ENCODE measurements around the gene ADNP2. TPM values are rescaled to one million over a fixed set of nuclear protein-coding genes. Genes with fewer than 3 reads are reported as not detected.

The ADNP2 gene
- total RNA-seq, 1 experiment from 2014 or later = 14.3 TPM

DNA sequence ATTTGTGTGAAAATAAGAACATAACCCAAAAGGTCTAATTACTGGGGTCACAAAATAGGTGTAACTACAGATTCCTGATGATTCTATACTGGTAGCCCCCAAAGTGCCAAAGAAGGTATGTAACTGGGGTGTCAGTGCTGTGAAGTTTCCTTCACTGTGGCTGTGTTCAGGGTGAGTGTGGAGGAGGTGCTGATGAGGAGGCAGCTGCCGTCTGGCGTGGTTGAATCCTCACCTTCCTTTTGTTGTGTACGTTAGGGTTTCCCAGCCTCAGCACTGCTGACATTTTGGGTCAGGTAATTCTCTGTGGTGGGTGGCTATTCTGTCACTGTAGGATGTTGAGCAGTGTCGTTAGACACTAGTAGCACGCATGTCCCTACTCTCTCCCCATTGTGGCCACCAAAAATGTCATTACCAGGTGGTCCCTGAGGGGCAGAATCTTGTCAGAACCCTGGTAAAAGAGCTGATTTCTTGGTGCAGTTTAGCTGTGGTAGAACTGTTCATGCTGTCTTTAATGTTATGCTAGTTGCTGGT, 31.5 kb downstream of the ADNP2 start:
- BruUV-seq (replicated peaks) = no TSS peak
- intact Hi-C loops (cut with micrococcal nuclease; ENCODE audit: unreplicated experiment) = loop anchor here (10.0 kb wide), 1 partner anchor 106 kb away; the partner anchor contains the start of gene RBFA
- no peak overlapping the region for H3K4me3 Mint-ChIP-seq (ENCODE audit: low read depth, unreplicated experiment)
- H3K9me3 Mint-ChIP-seq (ENCODE audit: low read depth, unreplicated experiment) = no peaks in the 10 kb centered on the region
- TF ChIP-seq, protein P1, sequence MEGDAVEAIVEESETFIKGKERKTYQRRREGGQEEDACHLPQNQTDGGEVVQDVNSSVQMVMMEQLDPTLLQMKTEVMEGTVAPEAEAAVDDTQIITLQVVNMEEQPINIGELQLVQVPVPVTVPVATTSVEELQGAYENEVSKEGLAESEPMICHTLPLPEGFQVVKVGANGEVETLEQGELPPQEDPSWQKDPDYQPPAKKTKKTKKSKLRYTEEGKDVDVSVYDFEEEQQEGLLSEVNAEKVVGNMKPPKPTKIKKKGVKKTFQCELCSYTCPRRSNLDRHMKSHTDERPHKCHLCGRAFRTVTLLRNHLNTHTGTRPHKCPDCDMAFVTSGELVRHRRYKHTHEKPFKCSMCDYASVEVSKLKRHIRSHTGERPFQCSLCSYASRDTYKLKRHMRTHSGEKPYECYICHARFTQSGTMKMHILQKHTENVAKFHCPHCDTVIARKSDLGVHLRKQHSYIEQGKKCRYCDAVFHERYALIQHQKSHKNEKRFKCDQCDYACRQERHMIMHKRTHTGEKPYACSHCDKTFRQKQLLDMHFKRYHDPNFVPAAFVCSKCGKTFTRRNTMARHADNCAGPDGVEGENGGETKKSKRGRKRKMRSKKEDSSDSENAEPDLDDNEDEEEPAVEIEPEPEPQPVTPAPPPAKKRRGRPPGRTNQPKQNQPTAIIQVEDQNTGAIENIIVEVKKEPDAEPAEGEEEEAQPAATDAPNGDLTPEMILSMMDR (IDR thresholded peaks at IDR 0.05; ENCODE audit: unreplicated experiment) = no peak
- CTCF ChIA-PET = no interaction called here
- no peak for DNase-seq
- no peaks in the 10 kb centered on the region for H3K4me1 Mint-ChIP-seq (ENCODE audit: low read depth, unreplicated experiment)
- H3K36me3 Mint-ChIP-seq (ENCODE audit: insufficient read depth, unreplicated experiment) = peaks cover 3% of the 10 kb centered on the region
- no peaks in the 10 kb centered on the region for H3K27me3 Mint-ChIP-seq (ENCODE audit: unreplicated experiment)
- H3K27ac Mint-ChIP-seq (ENCODE audit: unreplicated experiment) = no peak overlapping the region

DNA sequence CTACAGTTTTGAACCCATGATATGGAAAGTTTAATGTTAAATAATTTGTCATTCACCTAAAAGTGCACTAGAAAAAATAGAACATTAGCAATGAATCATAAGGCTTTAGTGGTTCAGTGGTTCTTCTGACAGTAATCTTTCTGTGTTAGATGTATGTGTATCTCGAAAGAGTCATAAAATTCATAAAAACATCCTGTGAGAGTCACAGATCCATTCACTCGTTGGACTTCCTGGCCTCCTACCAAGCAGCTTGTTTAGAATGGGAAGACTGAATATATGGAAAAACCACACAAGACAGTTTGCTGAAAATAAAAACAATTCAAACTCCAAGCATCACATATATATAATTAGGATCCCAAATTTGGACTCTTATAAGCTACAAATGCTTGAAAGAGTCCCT, 34.8 kb downstream of the ADNP2 start:
- no TSS peak for BruUV-seq (replicated peaks)
- TF ChIP-seq, protein P1 (IDR thresholded peaks at IDR 0.05; ENCODE audit: unreplicated experiment) = no peak
- H3K27me3 Mint-ChIP-seq (ENCODE audit: unreplicated experiment) = no peaks in the 10 kb centered on the region
- no peak overlapping the region for H3K4me3 Mint-ChIP-seq (ENCODE audit: low read depth, unreplicated experiment)
- H3K9me3 Mint-ChIP-seq (ENCODE audit: low read depth, unreplicated experiment) = no peaks in the 10 kb centered on the region
- intact Hi-C loops (cut with micrococcal nuclease; ENCODE audit: unreplicated experiment) = loop anchor here (10.0 kb wide), 1 partner anchor 109 kb away; the partner anchor contains the start of gene RBFA
- CTCF ChIA-PET = no interaction called here
- no peak overlapping the region for H3K27ac Mint-ChIP-seq (ENCODE audit: unreplicated experiment)
- H3K4me1 Mint-ChIP-seq (ENCODE audit: low read depth, unreplicated experiment) = no peaks in the 10 kb centered on the region
- peaks cover 14% of the 10 kb centered on the region for H3K36me3 Mint-ChIP-seq (ENCODE audit: insufficient read depth, unreplicated experiment)
- no peak for DNase-seq

DNA sequence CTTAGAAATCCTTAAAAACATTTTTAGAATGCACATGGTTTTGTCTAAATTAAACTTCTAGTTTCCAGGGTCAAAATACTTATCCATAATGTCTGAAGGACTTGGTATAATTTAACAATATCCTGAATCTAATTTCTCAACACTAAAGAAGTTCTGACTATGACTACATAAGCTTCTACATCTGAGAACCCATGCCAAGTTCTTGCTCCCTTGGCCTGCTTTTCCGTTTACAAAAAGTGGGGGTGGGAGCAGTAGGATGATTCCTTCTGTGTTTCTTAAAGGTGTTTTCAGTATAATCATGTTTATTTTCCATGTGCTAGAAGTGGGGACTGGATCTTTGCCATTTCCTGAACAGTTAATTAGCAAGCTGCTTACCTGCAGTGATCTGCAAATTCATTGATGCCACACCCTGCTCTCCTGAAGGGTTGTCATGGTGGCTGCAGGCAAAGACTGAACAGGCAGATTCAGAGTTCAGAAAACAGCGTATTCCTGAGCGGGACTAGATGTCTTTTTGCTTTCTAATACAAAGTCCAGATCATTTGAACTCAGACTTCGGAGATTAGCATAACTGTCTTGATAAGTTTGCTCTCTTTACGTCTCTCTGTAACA, 36.2 kb downstream of the ADNP2 start:
- no peak for DNase-seq
- H3K4me1 Mint-ChIP-seq (ENCODE audit: low read depth, unreplicated experiment) = no peaks in the 10 kb centered on the region
- CTCF ChIA-PET = no interaction called here
- H3K27ac Mint-ChIP-seq (ENCODE audit: unreplicated experiment) = no peak overlapping the region
- intact Hi-C loops (cut with micrococcal nuclease; ENCODE audit: unreplicated experiment) = loop anchor here (10.0 kb wide), 1 partner anchor 110 kb away; the partner anchor contains the start of gene RBFA
- no peak overlapping the region for H3K4me3 Mint-ChIP-seq (ENCODE audit: low read depth, unreplicated experiment)
- no peaks in the 10 kb centered on the region for H3K27me3 Mint-ChIP-seq (ENCODE audit: unreplicated experiment)
- BruUV-seq (replicated peaks) = no TSS peak
- peaks cover 15% of the 10 kb centered on the region for H3K36me3 Mint-ChIP-seq (ENCODE audit: insufficient read depth, unreplicated experiment)
- no peaks in the 10 kb centered on the region for H3K9me3 Mint-ChIP-seq (ENCODE audit: low read depth, unreplicated experiment)
- TF ChIP-seq, protein P1 (IDR thresholded peaks at IDR 0.05; ENCODE audit: unreplicated experiment) = no peak

DNA sequence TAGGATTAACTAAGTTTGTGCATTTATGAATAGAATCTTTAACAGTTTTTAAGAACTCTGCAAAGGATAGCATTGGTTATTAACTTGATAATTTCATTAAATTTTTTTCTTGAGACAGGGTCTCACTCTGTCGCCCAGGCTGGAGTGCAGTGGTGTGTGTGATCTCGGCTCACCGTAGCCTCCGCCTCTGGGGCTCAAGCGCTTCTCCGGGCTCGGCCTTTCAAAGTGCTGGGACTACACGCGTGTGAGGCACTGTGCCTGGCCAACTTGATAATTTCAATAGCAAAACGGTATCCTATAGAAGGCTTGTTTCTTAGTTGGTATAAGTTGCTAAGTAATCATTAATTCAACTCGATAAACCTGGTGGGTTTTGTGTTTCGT, 38.0 kb downstream of the ADNP2 start:
- no peaks in the 10 kb centered on the region for H3K27me3 Mint-ChIP-seq (ENCODE audit: unreplicated experiment)
- no peaks in the 10 kb centered on the region for H3K4me1 Mint-ChIP-seq (ENCODE audit: low read depth, unreplicated experiment)
- TF ChIP-seq, protein P1 (IDR thresholded peaks at IDR 0.05; ENCODE audit: unreplicated experiment) = no peak
- intact Hi-C loops (cut with micrococcal nuclease; ENCODE audit: unreplicated experiment) = loop anchor here (10.0 kb wide), 1 partner anchor 112 kb away; the partner anchor contains the start of gene RBFA
- H3K27ac Mint-ChIP-seq (ENCODE audit: unreplicated experiment) = no peak overlapping the region
- peaks cover 15% of the 10 kb centered on the region for H3K36me3 Mint-ChIP-seq (ENCODE audit: insufficient read depth, unreplicated experiment)
- BruUV-seq (replicated peaks) = no TSS peak
- CTCF ChIA-PET = no interaction called here
- H3K9me3 Mint-ChIP-seq (ENCODE audit: low read depth, unreplicated experiment) = no peaks in the 10 kb centered on the region
- no peak for DNase-seq
- H3K4me3 Mint-ChIP-seq (ENCODE audit: low read depth, unreplicated experiment) = peak overlapping the region; percentile 68
